ENCODE measurements around the gene DUSP22.

The DUSP22 gene

GRCh38 chr6:290111-290922, 2.0 kb upstream of the DUSP22 start:
- H3K9ac ChIP-seq (ENCODE audit: low read length), result no peak overlapping the region
- no peaks in the 10 kb centered on the region for H3K4me1 ChIP-seq (ENCODE audit: control insufficient read depth, insufficient read depth, low read length)
- H3K27ac ChIP-seq (ENCODE audit: low read depth, low read length), result no peak overlapping the region
- peaks cover 9% of the 10 kb centered on the region for H3K9me3 ChIP-seq (ENCODE audit: control insufficient read depth, insufficient read depth, low read depth, low read length)
- no peak overlapping the region for H3K4me3 ChIP-seq (ENCODE audit: low read depth, low read length)
- no peaks in the 10 kb centered on the region for H3K36me3 ChIP-seq (ENCODE audit: control insufficient read depth, insufficient read depth, low read length)
- peaks cover 2% of the 10 kb centered on the region; the same call in 1 of the 2 replicates for H3K27me3 ChIP-seq (ENCODE audit: control insufficient read depth, insufficient read depth, low read length)

GRCh38 chr6:291204-291696, 1.0 kb upstream of the DUSP22 start:
- no peak overlapping the region for H3K27ac ChIP-seq (ENCODE audit: low read depth, low read length)
- H3K27me3 ChIP-seq (ENCODE audit: control insufficient read depth, insufficient read depth, low read length), result peaks cover 2% of the 10 kb centered on the region; the same call in 1 of the 2 replicates
- peaks cover 11% of the 10 kb centered on the region for H3K9me3 ChIP-seq (ENCODE audit: control insufficient read depth, insufficient read depth, low read depth, low read length)
- peak overlapping the region; percentile 66 for H3K9ac ChIP-seq (ENCODE audit: low read length)
- H3K4me3 ChIP-seq (ENCODE audit: low read depth, low read length), result peak overlapping the region; percentile 75
- 0 out of 2 replicates have a peak, but pooled peaks cover 3% of the 10 kb centered on the region for H3K4me1 ChIP-seq (ENCODE audit: control insufficient read depth, insufficient read depth, low read length)
- H3K36me3 ChIP-seq (ENCODE audit: control insufficient read depth, insufficient read depth, low read length), result no peaks in the 10 kb centered on the region

GRCh38 chr6:292506-293192, 362 bp downstream of the DUSP22 start:
- Histone ChIP-seq H3K9me3 (ENCODE audit: control insufficient read depth, insufficient read depth, low read depth, low read length) (peaks cover 22% of the 10 kb centered on the region), H3K36me3 (ENCODE audit: control insufficient read depth, insufficient read depth, low read length) (no peaks in the 10 kb centered on the region), H3K27ac (ENCODE audit: low read depth, low read length) (peak overlapping the region; percentile 11; the same call in 1 of the 2 replicates), H3K9ac (ENCODE audit: low read length) (peak overlapping the region; percentile 42), H3K4me3 (ENCODE audit: low read depth, low read length) (peak overlapping the region; percentile 75), H3K27me3 (ENCODE audit: control insufficient read depth, insufficient read depth, low read length) (peaks cover 2% of the 10 kb centered on the region; the same call in 1 of the 2 replicates), H3K4me1 (ENCODE audit: control insufficient read depth, insufficient read depth, low read length) (0 out of 2 replicates have a peak, but pooled peaks cover 8% of the 10 kb centered on the region)

- no peak overlapping the region for H3K27ac ChIP-seq (ENCODE audit: low read depth, low read length)
- H3K36me3 ChIP-seq (ENCODE audit: control insufficient read depth, insufficient read depth, low read length), result no peaks in the 10 kb centered on the region
- H3K4me1 ChIP-seq (ENCODE audit: control insufficient read depth, insufficient read depth, low read length), result peaks cover 13% of the 10 kb centered on the region; the same call in 1 of the 2 replicates
- H3K9me3 ChIP-seq (ENCODE audit: control insufficient read depth, insufficient read depth, low read depth, low read length), result peaks cover 25% of the 10 kb centered on the region
- H3K4me3 ChIP-seq (ENCODE audit: low read depth, low read length), result peak overlapping the region; percentile 75
- H3K9ac ChIP-seq (ENCODE audit: low read length), result peak overlapping the region; percentile 24
- peaks cover 2% of the 10 kb centered on the region; the same call in 1 of the 2 replicates for H3K27me3 ChIP-seq (ENCODE audit: control insufficient read depth, insufficient read depth, low read length)
Measured at GRCh38 chr6:293193-294174, 1.2 kb downstream of the DUSP22 start.

GRCh38 chr6:294656-295565, 2.6 kb downstream of the DUSP22 start:
- Histone ChIP-seq H3K4me1 (ENCODE audit: control insufficient read depth, insufficient read depth, low read length) (peaks cover 15% of the 10 kb centered on the region; the same call in 1 of the 2 replicates), H3K9me3 (ENCODE audit: control insufficient read depth, insufficient read depth, low read depth, low read length) (peaks cover 28% of the 10 kb centered on the region), H3K4me3 (ENCODE audit: low read depth, low read length) (no peak overlapping the region), H3K36me3 (ENCODE audit: control insufficient read depth, insufficient read depth, low read length) (no peaks in the 10 kb centered on the region), H3K27ac (ENCODE audit: low read depth, low read length) (no peak overlapping the region), H3K9ac (ENCODE audit: low read length) (no peak overlapping the region), H3K27me3 (ENCODE audit: control insufficient read depth, insufficient read depth, low read length) (0 out of 2 replicates have a peak, but pooled peaks cover 2% of the 10 kb centered on the region)

- Histone ChIP-seq H3K4me1 (ENCODE audit: control insufficient read depth, insufficient read depth, low read length) (peaks cover 15% of the 10 kb centered on the region; the same call in 1 of the 2 replicates), H3K27me3 (ENCODE audit: control insufficient read depth, insufficient read depth, low read length) (0 out of 2 replicates have a peak, but pooled peaks cover 2% of the 10 kb centered on the region), H3K9me3 (ENCODE audit: control insufficient read depth, insufficient read depth, low read depth, low read length) (peaks cover 40% of the 10 kb centered on the region), H3K36me3 (ENCODE audit: control insufficient read depth, insufficient read depth, low read length) (no peaks in the 10 kb centered on the region), H3K9ac (ENCODE audit: low read length) (no peak overlapping the region), H3K4me3 (ENCODE audit: low read depth, low read length) (no peak overlapping the region), H3K27ac (ENCODE audit: low read depth, low read length) (no peak overlapping the region)
Measured at GRCh38 chr6:296151-297122, 4.2 kb downstream of the DUSP22 start.

- Histone ChIP-seq H3K27me3 (ENCODE audit: control insufficient read depth, insufficient read depth, low read length) (0 out of 2 replicates have a peak, but pooled peaks cover 2% of the 10 kb centered on the region), H3K27ac (ENCODE audit: low read depth, low read length) (no peak overlapping the region), H3K9ac (ENCODE audit: low read length) (no peak overlapping the region), H3K9me3 (ENCODE audit: control insufficient read depth, insufficient read depth, low read depth, low read length) (peaks cover 48% of the 10 kb centered on the region), H3K36me3 (ENCODE audit: control insufficient read depth, insufficient read depth, low read length) (no peaks in the 10 kb centered on the region), H3K4me1 (ENCODE audit: control insufficient read depth, insufficient read depth, low read length) (peaks cover 15% of the 10 kb centered on the region; the same call in 1 of the 2 replicates), H3K4me3 (ENCODE audit: low read depth, low read length) (no peak overlapping the region)
Measured at GRCh38 chr6:297571-298232, 5.4 kb downstream of the DUSP22 start.

- Histone ChIP-seq H3K4me1 (ENCODE audit: control insufficient read depth, insufficient read depth, low read length) (peaks cover 15% of the 10 kb centered on the region; the same call in 1 of the 2 replicates), H3K4me3 (ENCODE audit: low read depth, low read length) (no peak overlapping the region)
Measured at GRCh38 chr6:298233-299103, 6.2 kb downstream of the DUSP22 start.

More at GRCh38 chr6:298233-299103, 6.2 kb downstream of the DUSP22 start:
- Histone ChIP-seq H3K27ac (ENCODE audit: low read depth, low read length) (no peak overlapping the region), H3K9me3 (ENCODE audit: control insufficient read depth, insufficient read depth, low read depth, low read length) (peaks cover 56% of the 10 kb centered on the region), H3K9ac (ENCODE audit: low read length) (no peak overlapping the region), H3K27me3 (ENCODE audit: control insufficient read depth, insufficient read depth, low read length) (0 out of 2 replicates have a peak, but pooled peaks cover under 1% of the 10 kb centered on the region), H3K36me3 (ENCODE audit: control insufficient read depth, insufficient read depth, low read length) (no peaks in the 10 kb centered on the region)
